Activated B cell treated with CpG ODN at 0.5 μM for 24 hours (primary cell): ENCODE results near the gene CNTNAP5. TPM values are rescaled to one million over a fixed set of nuclear protein-coding genes. Genes with fewer than 3 reads are reported as not detected.

Experiments
- ATAC-seq: fragments of 200-7000 bp; cut with Tn5 transposase; one replicate; pipeline ENCODE4 v1.10.0; 2021; ENCODE audit warnings: low read depth, mild to moderate bottlenecking, moderate library complexity
- CTCF ChIA-PET: fragments of 350-600 bp; sonication (Branson Sonifier 250); formaldehyde crosslinking; loops from one replicate; lab custom pipeline; 2021; ENCODE audit warnings: antibody characterized with exemption; lab: Charles Lee
- POLR2A ChIA-PET: fragments of 350-600 bp; sonication (Branson Sonifier 250); formaldehyde crosslinking; loops from one replicate; lab custom pipeline; 2021; ENCODE audit warnings: antibody characterized with exemption; lab: Charles Lee
- DNase-seq: peaks from one replicate; pipeline ENCODE4 v3.0.0; 2022
- H3K27ac Mint-ChIP-seq: one replicate; pipeline ENCODE4 v1.8.0; 2020; ENCODE audit warnings: mixed read lengths
- H3K27me3 Mint-ChIP-seq: one replicate; pipeline ENCODE4 v1.8.0; 2021; ENCODE audit warnings: mixed read lengths
- H3K36me3 Mint-ChIP-seq: one replicate; pipeline ENCODE4 v1.8.0; 2021; ENCODE audit warnings: low read depth, mixed read lengths
- H3K4me1 Mint-ChIP-seq: one replicate; pipeline ENCODE4 v1.8.0; 2021; ENCODE audit warnings: mixed read lengths
- H3K4me3 Mint-ChIP-seq: one replicate; pipeline ENCODE4 v1.8.0; 2020; ENCODE audit warnings: mild to moderate bottlenecking, mixed read lengths
- H3K9me3 Mint-ChIP-seq: one replicate; pipeline ENCODE4 v1.8.0; 2020; ENCODE audit warnings: mixed read lengths
- CTCF ChIP-seq: fragments of 200-600 bp; IDR thresholded peaks from one replicate; pipeline ENCODE4 v1.8.0; 2022; ENCODE audit warnings: antibody characterized with exemption, mild to moderate bottlenecking
- intact Hi-C: fragments of 100-400 bp; cut with micrococcal nuclease; formaldehyde crosslinking; loops from one replicate; pipeline ENCODE4 v1.15.1; 2024
- total RNA-seq: library from RNA; stranded (reverse); gene quantifications from 2 replicates; pipeline ENCODE4 v1.2.3, GENCODE V29; 2022

The CNTNAP5 gene
- total RNA-seq, 1 donor from 2014 or later, result not detected

- no peak for TF ChIP-seq CTCF
- Mint-ChIP-seq H3K36me3 (no peaks in the 10 kb centered on the region), H3K27me3 (no peaks in the 10 kb centered on the region), H3K9me3 (peaks cover 10% of the 10 kb centered on the region), H3K4me3 (no peak overlapping the region), H3K27ac (no peak overlapping the region), H3K4me1 (no peaks in the 10 kb centered on the region)
- DNase-seq, result no peak
- no peak for ATAC-seq
- intact Hi-C loops, result no loop called here
- ChIA-PET CTCF (no interaction called here), POLR2A (no interaction called here)
Observed at GRCh38 chr2:124933883-124934282, 908.8 kb downstream of the CNTNAP5 start.

- no peak overlapping the region for H3K27ac Mint-ChIP-seq
- no peak for ATAC-seq
- TF ChIP-seq CTCF, result no peak
- CTCF ChIA-PET, result no interaction called here
- POLR2A ChIA-PET, result no interaction called here
- H3K4me3 Mint-ChIP-seq, result no peak overlapping the region
- DNase-seq, result no peak
- H3K36me3 Mint-ChIP-seq, result no peaks in the 10 kb centered on the region
- no peaks in the 10 kb centered on the region for H3K27me3 Mint-ChIP-seq
- intact Hi-C loops, result no loop called here
- H3K9me3 Mint-ChIP-seq, result peaks cover 12% of the 10 kb centered on the region
- H3K4me1 Mint-ChIP-seq, result no peaks in the 10 kb centered on the region
Observed at GRCh38 chr2:124953921-124954320, 928.8 kb downstream of the CNTNAP5 start.

- no peak overlapping the region for H3K27ac Mint-ChIP-seq
- ATAC-seq, result no peak
Observed at GRCh38 chr2:124959581-124959980, 934.5 kb downstream of the CNTNAP5 start.

GRCh38 chr2:124961132-124961531 lies 936.0 kb downstream of the CNTNAP5 start:
- Mint-ChIP-seq H3K27ac (no peak overlapping the region), H3K36me3 (no peaks in the 10 kb centered on the region), H3K4me1 (no peaks in the 10 kb centered on the region), H3K9me3 (peaks cover 2% of the 10 kb centered on the region), H3K4me3 (no peak overlapping the region), H3K27me3 (no peaks in the 10 kb centered on the region)
- DNase-seq (no peak), ATAC-seq (no peak)
- TF ChIP-seq CTCF, result no peak
- ChIA-PET CTCF (no interaction called here), POLR2A (no interaction called here)
- intact Hi-C loops, result no loop called here

More at GRCh38 chr2:124959581-124959980, 934.5 kb downstream of the CNTNAP5 start:
- H3K27me3 Mint-ChIP-seq, result no peaks in the 10 kb centered on the region
- no peak for DNase-seq
- intact Hi-C loops, result no loop called here
- H3K4me1 Mint-ChIP-seq, result no peaks in the 10 kb centered on the region
- H3K36me3 Mint-ChIP-seq, result no peaks in the 10 kb centered on the region
- H3K4me3 Mint-ChIP-seq, result no peak overlapping the region
- CTCF ChIA-PET, result no interaction called here
- H3K9me3 Mint-ChIP-seq, result peaks cover 4% of the 10 kb centered on the region
- POLR2A ChIA-PET, result no interaction called here
- no peak for TF ChIP-seq CTCF
